Activated B cell treated with CpG ODN at 0.5 μM for 24 hours (primary cell): ENCODE data around the gene PXN. TPM values are rescaled to one million over a fixed set of nuclear protein-coding genes. Genes with fewer than 3 reads are reported as not detected.
A peak's percentile ranks its signal among the peaks of the same experiment; 100 is the strongest.
"Not testable (repeated sequence)": the region's sequence is repeated elsewhere in the genome, so short reads cannot be mapped to it uniquely, and the experiment has no call there.

ENCODE experiments used
- ATAC-seq: fragments of 200-7000 bp; cut with Tn5 transposase; one replicate; pipeline ENCODE4 v1.10.0; 2021; ENCODE audit warnings: low read depth, mild to moderate bottlenecking, moderate library complexity
- CTCF ChIA-PET: fragments of 350-600 bp; sonication (Branson Sonifier 250); formaldehyde crosslinking; loops from one replicate; lab custom pipeline; 2021; ENCODE audit warnings: antibody characterized with exemption; lab: Charles Lee
- POLR2A ChIA-PET: fragments of 350-600 bp; sonication (Branson Sonifier 250); formaldehyde crosslinking; loops from one replicate; lab custom pipeline; 2021; ENCODE audit warnings: antibody characterized with exemption; lab: Charles Lee
- DNase-seq: peaks from one replicate; pipeline ENCODE4 v3.0.0; 2022
- H3K27ac Mint-ChIP-seq: one replicate; pipeline ENCODE4 v1.8.0; 2020; ENCODE audit warnings: mixed read lengths
- H3K27me3 Mint-ChIP-seq: one replicate; pipeline ENCODE4 v1.8.0; 2021; ENCODE audit warnings: mixed read lengths
- H3K36me3 Mint-ChIP-seq: one replicate; pipeline ENCODE4 v1.8.0; 2021; ENCODE audit warnings: low read depth, mixed read lengths
- H3K4me1 Mint-ChIP-seq: one replicate; pipeline ENCODE4 v1.8.0; 2021; ENCODE audit warnings: mixed read lengths
- H3K4me3 Mint-ChIP-seq: one replicate; pipeline ENCODE4 v1.8.0; 2020; ENCODE audit warnings: mild to moderate bottlenecking, mixed read lengths
- H3K9me3 Mint-ChIP-seq: one replicate; pipeline ENCODE4 v1.8.0; 2020; ENCODE audit warnings: mixed read lengths
- intact Hi-C: fragments of 100-400 bp; cut with micrococcal nuclease; formaldehyde crosslinking; loops from one replicate; pipeline ENCODE4 v1.15.1; 2024
- total RNA-seq: library from RNA; stranded (reverse); gene quantifications from 2 replicates; pipeline ENCODE4 v1.2.3, GENCODE V29; 2022
- TF ChIP-seq, protein P1 (sequence below): fragments of 200-600 bp; IDR thresholded peaks from one replicate; pipeline ENCODE4 v1.8.0; 2022; ENCODE audit warnings: antibody characterized with exemption, mild to moderate bottlenecking

PXN gene
- total RNA-seq, 1 donor from 2014 or later, result 1.7 TPM

DNA sequence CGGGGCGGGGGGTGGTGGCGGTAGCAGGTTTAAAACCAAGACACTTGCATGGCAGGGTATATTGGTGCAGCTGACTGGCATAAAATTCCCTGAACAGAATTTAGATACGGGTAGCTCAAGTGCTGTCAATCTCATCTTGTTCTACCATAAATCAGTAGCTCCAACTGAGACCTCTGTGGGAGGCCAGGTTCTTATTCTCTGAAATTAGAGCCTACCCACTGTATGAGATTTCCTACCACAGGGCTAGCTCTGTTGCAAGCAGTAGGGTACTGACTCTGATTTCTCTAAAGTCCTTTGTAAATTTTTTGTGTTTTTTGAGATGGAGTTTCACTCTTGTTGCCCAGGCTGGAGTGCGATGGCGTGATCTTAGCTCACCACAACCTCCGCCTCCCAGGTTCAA is 61.4 kb downstream of the PXN start:
- ATAC-seq, result no peak
- Mint-ChIP-seq H3K36me3 (peaks cover 29% of the 10 kb centered on the region), H3K4me3 (no peak overlapping the region), H3K9me3 (no peaks in the 10 kb centered on the region), H3K27ac (no peak overlapping the region), H3K4me1 (peaks cover 17% of the 10 kb centered on the region), H3K27me3 (no peaks in the 10 kb centered on the region)
- ChIA-PET CTCF (interaction anchor here (2.4 kb wide), 1 partner anchor 24 kb away, joined by 7 read pairs; no protein-coding TSS in a partner anchor), POLR2A (interaction anchor here (0.6 to 8.4 kb wide), 4 partner anchors 8 to 89 kb away, joined by 3 to 262 read pairs (median 4); partner anchors contain the start of genes RNU4-1 and RNU4-2)
- intact Hi-C loops, result loop anchor here (5.0 kb wide), 1 partner anchor 483 kb away; the partner anchor contains the start of gene MLEC
- no peak for DNase-seq
- TF ChIP-seq, protein P1, sequence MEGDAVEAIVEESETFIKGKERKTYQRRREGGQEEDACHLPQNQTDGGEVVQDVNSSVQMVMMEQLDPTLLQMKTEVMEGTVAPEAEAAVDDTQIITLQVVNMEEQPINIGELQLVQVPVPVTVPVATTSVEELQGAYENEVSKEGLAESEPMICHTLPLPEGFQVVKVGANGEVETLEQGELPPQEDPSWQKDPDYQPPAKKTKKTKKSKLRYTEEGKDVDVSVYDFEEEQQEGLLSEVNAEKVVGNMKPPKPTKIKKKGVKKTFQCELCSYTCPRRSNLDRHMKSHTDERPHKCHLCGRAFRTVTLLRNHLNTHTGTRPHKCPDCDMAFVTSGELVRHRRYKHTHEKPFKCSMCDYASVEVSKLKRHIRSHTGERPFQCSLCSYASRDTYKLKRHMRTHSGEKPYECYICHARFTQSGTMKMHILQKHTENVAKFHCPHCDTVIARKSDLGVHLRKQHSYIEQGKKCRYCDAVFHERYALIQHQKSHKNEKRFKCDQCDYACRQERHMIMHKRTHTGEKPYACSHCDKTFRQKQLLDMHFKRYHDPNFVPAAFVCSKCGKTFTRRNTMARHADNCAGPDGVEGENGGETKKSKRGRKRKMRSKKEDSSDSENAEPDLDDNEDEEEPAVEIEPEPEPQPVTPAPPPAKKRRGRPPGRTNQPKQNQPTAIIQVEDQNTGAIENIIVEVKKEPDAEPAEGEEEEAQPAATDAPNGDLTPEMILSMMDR, result no peak

DNA sequence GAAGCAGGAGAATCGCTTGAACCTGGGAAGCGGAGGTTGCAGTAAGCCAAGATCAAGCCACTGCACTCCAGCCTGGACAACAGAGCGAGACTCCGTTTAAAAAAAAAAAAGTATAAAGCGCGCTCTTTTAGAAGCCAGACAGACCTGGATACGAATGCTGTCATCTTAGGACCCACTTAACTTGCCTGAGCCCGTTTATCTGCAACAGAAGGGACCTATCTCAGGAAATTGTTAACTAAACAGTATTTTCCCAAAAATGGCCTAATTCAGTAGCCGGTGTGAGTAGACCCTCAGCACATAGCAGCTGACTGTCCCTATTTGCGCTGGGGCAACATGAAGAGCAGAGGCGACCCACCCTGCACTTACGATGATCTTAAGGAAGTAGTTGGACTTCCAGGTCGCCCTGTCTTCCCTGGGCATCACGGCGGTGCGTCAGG is 65.1 kb downstream of the PXN start:
- no peaks in the 10 kb centered on the region for H3K9me3 Mint-ChIP-seq
- TF ChIP-seq, protein P1, result no peak
- no peaks in the 10 kb centered on the region for H3K27me3 Mint-ChIP-seq
- DNase-seq, result no peak
- POLR2A ChIA-PET, result interaction anchor here (0.6 to 8.4 kb wide), 33 partner anchors 11 to 1688 kb away, joined by 3 to 262 read pairs (median 8); partner anchors contain the start of genes BICDL1, COQ5, DYNLL1 and POP5
- CTCF ChIA-PET, result interaction anchor here (1.0 to 2.2 kb wide), 6 partner anchors 18 to 113 kb away, joined by 3 to 14 read pairs (median 5); partner anchors contain the start of genes PXN and RAB35
- H3K4me3 Mint-ChIP-seq, result peak overlapping the region; percentile 95
- peaks cover 42% of the 10 kb centered on the region for H3K4me1 Mint-ChIP-seq
- H3K36me3 Mint-ChIP-seq, result peaks cover 51% of the 10 kb centered on the region
- H3K27ac Mint-ChIP-seq, result peak overlapping the region; percentile 98
- intact Hi-C loops, result loop anchor here (2.0 to 5.0 kb wide), 2 partner anchors 90 to 487 kb away; partner anchors contain the start of gene MLEC
- ATAC-seq, result no peak

DNA sequence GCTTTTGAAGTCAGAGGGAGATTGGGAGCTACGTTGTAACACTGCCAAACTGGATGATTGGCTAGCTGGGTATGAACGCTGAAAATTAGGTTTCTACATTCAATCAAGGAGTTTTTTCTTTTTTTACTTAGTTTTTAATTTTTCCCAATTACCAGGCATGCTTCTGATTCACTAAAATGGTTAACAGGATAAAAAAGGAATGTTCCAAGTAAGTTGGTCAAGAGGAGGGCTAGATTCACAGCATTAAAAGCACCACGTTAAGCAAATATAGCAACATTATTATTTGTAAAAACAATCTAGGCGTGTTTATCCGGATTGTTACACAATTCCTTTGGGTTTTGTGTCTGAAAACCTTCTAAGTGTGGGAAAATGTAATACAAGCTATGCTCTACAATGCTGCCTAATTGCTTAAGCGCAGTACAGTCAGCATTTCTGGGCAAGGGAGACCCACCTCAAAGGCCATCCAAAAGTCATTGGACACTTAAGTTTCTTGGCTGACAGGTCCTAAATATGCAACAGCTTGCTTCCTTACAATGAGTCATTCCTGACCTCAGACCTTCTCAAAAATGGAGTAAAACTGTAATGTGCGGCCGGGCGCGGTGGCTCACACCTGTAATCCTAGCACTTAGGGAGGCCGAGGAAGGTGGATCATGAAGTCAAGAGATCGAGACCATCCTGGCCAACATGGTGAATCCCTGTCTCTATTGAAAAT is 65.8 kb downstream of the PXN start:
- DNase-seq (no peak), ATAC-seq (no peak)
- Mint-ChIP-seq H3K36me3 (peaks cover 51% of the 10 kb centered on the region), H3K4me1 (peaks cover 48% of the 10 kb centered on the region), H3K4me3 (peak overlapping the region; percentile 95), H3K9me3 (no peaks in the 10 kb centered on the region), H3K27me3 (no peaks in the 10 kb centered on the region), H3K27ac (peak overlapping the region; percentile 98)
- CTCF ChIA-PET, result no interaction called here
- POLR2A ChIA-PET, result interaction anchor here (0.6 to 8.4 kb wide), 10 partner anchors 10 to 531 kb away, joined by 3 to 262 read pairs (median 11); partner anchors contain the start of genes DYNLL1, PXN, RAB35 and RNU4-1
- TF ChIP-seq, protein P1, result no peak
- intact Hi-C loops, result loop anchor here (2.0 to 5.0 kb wide), 2 partner anchors 89 to 488 kb away; partner anchors contain the start of gene MLEC

DNA sequence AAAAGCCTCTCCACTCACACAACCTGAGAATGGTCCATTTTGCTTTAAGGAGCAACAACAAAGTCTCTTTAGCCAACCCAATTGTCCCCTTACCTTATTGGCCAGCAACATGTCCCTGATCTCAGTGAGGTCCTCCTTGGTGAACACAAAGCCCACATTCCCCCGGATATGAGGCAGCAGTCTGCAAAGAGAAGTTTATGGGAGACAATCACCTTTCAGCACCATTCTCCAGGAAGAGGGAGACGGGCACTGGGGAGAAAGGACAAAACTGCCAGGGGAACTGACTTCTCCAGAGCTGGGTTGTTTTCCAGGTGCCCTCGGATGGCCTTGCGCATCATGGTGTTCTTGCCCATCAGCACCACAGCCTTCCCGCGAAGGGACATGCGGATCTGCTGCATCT is 66.5 kb downstream of the PXN start:
- Mint-ChIP-seq H3K9me3 (no peaks in the 10 kb centered on the region), H3K4me1 (peaks cover 49% of the 10 kb centered on the region), H3K4me3 (peak overlapping the region; percentile 95), H3K27me3 (no peaks in the 10 kb centered on the region), H3K27ac (peak overlapping the region; percentile 85), H3K36me3 (peaks cover 51% of the 10 kb centered on the region)
- POLR2A ChIA-PET, result interaction anchor here (0.6 to 8.4 kb wide), 2 partner anchors 94 to 297 kb away, joined by 3 to 262 read pairs; partner anchors contain the start of genes DYNLL1, RNU4-1 and RNU4-2
- CTCF ChIA-PET, result no interaction called here
- intact Hi-C loops, result no loop called here
- ATAC-seq (no peak), DNase-seq (no peak)
- TF ChIP-seq, protein P1, result no peak

DNA sequence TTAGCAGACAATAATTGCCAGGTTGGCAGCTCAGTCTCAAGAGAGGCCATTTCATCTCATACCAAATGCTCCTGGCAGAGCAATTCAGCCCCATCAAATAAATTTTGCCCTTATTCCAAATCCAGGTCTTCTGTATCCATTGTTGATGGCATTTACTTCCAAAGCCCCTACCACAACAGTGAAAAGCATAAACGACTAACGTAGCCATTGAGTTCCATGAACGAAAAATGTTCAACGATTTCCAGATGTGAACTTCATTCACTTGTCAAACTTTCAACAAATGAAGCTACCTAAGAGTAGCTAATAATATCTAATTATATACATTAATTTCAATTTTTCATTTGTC is 68.0 kb downstream of the PXN start:
- no peaks in the 10 kb centered on the region for H3K9me3 Mint-ChIP-seq
- no peaks in the 10 kb centered on the region for H3K27me3 Mint-ChIP-seq
- POLR2A ChIA-PET, result interaction anchor here (0.7 to 8.4 kb wide), 4 partner anchors 9 to 95 kb away, joined by 3 to 262 read pairs (median 4); partner anchors contain the start of genes RNU4-1 and RNU4-2
- TF ChIP-seq, protein P1, result no peak
- peaks cover 55% of the 10 kb centered on the region for H3K36me3 Mint-ChIP-seq
- intact Hi-C loops, result no loop called here
- H3K27ac Mint-ChIP-seq, result no peak overlapping the region
- H3K4me1 Mint-ChIP-seq, result peaks cover 56% of the 10 kb centered on the region
- ATAC-seq (no peak), DNase-seq (no peak)
- CTCF ChIA-PET, result no interaction called here
- peak overlapping the region; percentile 32 for H3K4me3 Mint-ChIP-seq

DNA sequence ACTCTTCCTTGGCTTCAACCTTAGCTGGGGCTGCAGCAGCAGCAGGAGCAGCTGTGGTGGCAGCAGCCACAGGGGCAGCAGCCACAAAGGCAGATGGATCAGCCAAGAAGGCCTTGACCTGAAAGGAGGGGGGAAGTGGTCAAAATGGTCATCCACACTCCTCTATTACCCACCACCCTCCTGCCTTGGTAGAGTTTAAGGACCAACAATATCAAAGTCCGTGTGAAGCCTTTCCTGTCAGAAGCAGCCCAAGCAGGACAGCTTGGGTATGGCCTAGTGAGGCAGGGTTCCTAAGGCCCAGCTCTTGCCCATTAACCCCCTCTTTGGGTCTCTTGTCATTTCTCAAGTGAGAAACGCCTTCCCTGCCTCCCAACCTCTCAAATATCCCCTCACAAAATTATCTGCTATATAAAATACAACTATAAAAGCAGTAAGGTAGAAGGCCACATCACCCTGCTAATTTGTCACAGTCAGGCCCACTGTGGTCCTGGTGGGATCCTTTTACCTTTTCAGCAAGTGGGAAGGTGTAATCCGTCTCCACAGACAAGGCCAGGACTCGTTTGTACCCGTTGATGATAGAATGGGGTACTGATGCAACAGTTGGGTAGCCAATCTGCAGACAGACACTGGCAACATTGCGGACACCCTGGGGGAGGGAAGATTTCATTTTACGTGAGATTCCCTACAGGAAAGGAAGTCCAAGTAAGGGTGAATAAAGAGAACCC is 68.6 kb downstream of the PXN start:
- intact Hi-C loops, H3K27me3 Mint-ChIP-seq, H3K9me3 Mint-ChIP-seq, ATAC-seq, DNase-seq, CTCF ChIA-PET: not testable (repeated sequence)
- peak overlapping the region; percentile 32 for H3K4me3 Mint-ChIP-seq
- H3K27ac Mint-ChIP-seq, result peak overlapping the region; percentile 30
- POLR2A ChIA-PET, result interaction anchor here (1.0 to 8.4 kb wide), 5 partner anchors 86 to 207 kb away, joined by 3 to 262 read pairs (median 6); partner anchors contain the start of genes RNU4-1 and RNU4-2
- peaks cover 57% of the 10 kb centered on the region for H3K4me1 Mint-ChIP-seq
- H3K36me3 Mint-ChIP-seq, result peaks cover 58% of the 10 kb centered on the region
